ENCODE results near the gene LRMDA.

The LRMDA gene

GRCh38 chr10:76026905-76027304, 595.5 kb downstream of the LRMDA start:
- Histone ChIP-seq H3K27ac (ENCODE audit: low read length) (no peak overlapping the region), H3K9ac (ENCODE audit: low read depth, low read length) (no peak overlapping the region), H3K79me2 (ENCODE audit: insufficient read depth, low read length) (no peaks in the 10 kb centered on the region), H4K20me1 (ENCODE audit: insufficient read depth, low read length) (no peaks in the 10 kb centered on the region), H3K9me3 (ENCODE audit: insufficient read depth, low read length, severe bottlenecking) (no peaks in the 10 kb centered on the region), H2AFZ (ENCODE audit: low read depth, low read length) (no peak overlapping the region), H3K36me3 (ENCODE audit: insufficient read depth, low read length) (no peaks in the 10 kb centered on the region), H3K4me1 (ENCODE audit: insufficient read depth, low read length) (no peaks in the 10 kb centered on the region), H3K4me3 (ENCODE audit: low read depth in 1 of 2, low read length in 2 of 2) (no peak overlapping the region), H3K27me3 (ENCODE audit: insufficient read depth, low read length, poor library complexity) (no peaks in the 10 kb centered on the region), H3K4me2 (ENCODE audit: insufficient read depth, low read length) (no peak overlapping the region)
- TF ChIP-seq EZH2 (IDR thresholded peaks at IDR 0.05; ENCODE audit: borderline replicate concordance, low read depth, low read length, severe bottlenecking), result no peak
- TF ChIP-seq CTCF (IDR thresholded peaks at IDR 0.05; ENCODE audit: borderline replicate concordance, extremely low read depth, low read length, poor library complexity, severe bottlenecking), result no peak
- ATAC-seq (ENCODE audit: insufficient read depth, low read depth) (no peak), DNase-seq (no peak)

- H2AFZ ChIP-seq (ENCODE audit: low read depth, low read length), result no peak overlapping the region
- H3K9me3 ChIP-seq (ENCODE audit: insufficient read depth, low read length, severe bottlenecking), result no peaks in the 10 kb centered on the region
- no peak overlapping the region for H3K4me3 ChIP-seq (ENCODE audit: low read depth in 1 of 2, low read length in 2 of 2)
- TF ChIP-seq EZH2 (IDR thresholded peaks at IDR 0.05; ENCODE audit: borderline replicate concordance, low read depth, low read length, severe bottlenecking), result no peak
- no peak for TF ChIP-seq CTCF (IDR thresholded peaks at IDR 0.05; ENCODE audit: borderline replicate concordance, extremely low read depth, low read length, poor library complexity, severe bottlenecking)
- H3K27me3 ChIP-seq (ENCODE audit: insufficient read depth, low read length, poor library complexity), result no peaks in the 10 kb centered on the region
- H3K4me1 ChIP-seq (ENCODE audit: insufficient read depth, low read length), result no peaks in the 10 kb centered on the region
- no peak for ATAC-seq (ENCODE audit: insufficient read depth, low read depth)
- no peaks in the 10 kb centered on the region for H3K79me2 ChIP-seq (ENCODE audit: insufficient read depth, low read length)
- H3K4me2 ChIP-seq (ENCODE audit: insufficient read depth, low read length), result no peak overlapping the region
- H4K20me1 ChIP-seq (ENCODE audit: insufficient read depth, low read length), result no peaks in the 10 kb centered on the region
- H3K9ac ChIP-seq (ENCODE audit: low read depth, low read length), result no peak overlapping the region
- H3K27ac ChIP-seq (ENCODE audit: low read length), result no peak overlapping the region
- H3K36me3 ChIP-seq (ENCODE audit: insufficient read depth, low read length), result no peaks in the 10 kb centered on the region
- no peak for DNase-seq
Observed at GRCh38 chr10:76029782-76030181, 598.4 kb downstream of the LRMDA start.

- Histone ChIP-seq H3K4me1 (ENCODE audit: insufficient read depth, low read length) (no peaks in the 10 kb centered on the region), H3K4me3 (ENCODE audit: low read depth in 1 of 2, low read length in 2 of 2) (no peak overlapping the region), H3K4me2 (ENCODE audit: insufficient read depth, low read length) (no peak overlapping the region), H4K20me1 (ENCODE audit: insufficient read depth, low read length) (no peaks in the 10 kb centered on the region), H3K9me3 (ENCODE audit: insufficient read depth, low read length, severe bottlenecking) (no peaks in the 10 kb centered on the region), H3K27ac (ENCODE audit: low read length) (no peak overlapping the region), H2AFZ (ENCODE audit: low read depth, low read length) (no peak overlapping the region), H3K36me3 (ENCODE audit: insufficient read depth, low read length) (no peaks in the 10 kb centered on the region), H3K79me2 (ENCODE audit: insufficient read depth, low read length) (no peaks in the 10 kb centered on the region), H3K9ac (ENCODE audit: low read depth, low read length) (no peak overlapping the region), H3K27me3 (ENCODE audit: insufficient read depth, low read length, poor library complexity) (no peaks in the 10 kb centered on the region)
- TF ChIP-seq EZH2 (IDR thresholded peaks at IDR 0.05; ENCODE audit: borderline replicate concordance, low read depth, low read length, severe bottlenecking) (no peak), CTCF (IDR thresholded peaks at IDR 0.05; ENCODE audit: borderline replicate concordance, extremely low read depth, low read length, poor library complexity, severe bottlenecking) (no peak)
- DNase-seq (no peak), ATAC-seq (ENCODE audit: insufficient read depth, low read depth) (no peak)
Observed at GRCh38 chr10:76031099-76031498, 599.7 kb downstream of the LRMDA start.

All from DND-41 (cell line).